Renal cortex interstitium (tissue), 11 donors: ENCODE results near the gene BLID. TPM values are rescaled to one million over a fixed set of nuclear protein-coding genes. Genes with fewer than 3 reads are reported as not detected.

ENCODE experiments used
- DNase-seq, 11 donors: peaks; one replicate each; pipeline ENCODE4 v3.0.0-alpha.2; 2013; ENCODE audit warnings: low read depth in 9 of 11, low spot score in 4 of 11; ENCODE audit errors: extremely low read depth in 1 of 11
- polyA plus RNA-seq, 3 donors: library from polyadenylated mRNA; unstranded; fragments of 120-200 nt; gene quantifications; one replicate each; pipeline ENCODE4 v1.2.1, GENCODE V29; 2013; ENCODE audit not compliant: insufficient read length in 3 of 3

The BLID gene
- polyA plus RNA-seq, 3 donors, result not detected

GRCh38 chr11:122145715-122146274, 29.8 kb upstream of the BLID start:
- DNase-seq, result no peak

GRCh38 chr11:122144752-122145151, 28.7 kb upstream of the BLID start:
- DNase-seq, result no peak

GRCh38 chr11:122141725-122142124, 25.7 kb upstream of the BLID start:
- DNase-seq, result no peak

GRCh38 chr11:122140500-122140899, 24.5 kb upstream of the BLID start:
- DNase-seq, result no peak

DNA sequence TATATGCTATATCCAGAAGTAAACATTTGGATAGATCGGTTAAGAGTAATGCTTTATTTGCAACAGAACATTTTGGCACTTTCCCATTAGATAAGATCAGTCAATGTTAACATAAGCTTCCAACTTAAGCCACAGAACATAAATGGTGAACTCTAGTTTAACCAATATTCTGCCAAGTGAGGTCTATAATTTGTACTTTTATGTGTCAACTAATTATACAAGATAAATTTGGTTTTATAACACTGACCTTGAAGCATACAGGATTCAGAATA, 23.5 kb upstream of the BLID start:
- peak in 1 of 11 donors; percentile 17 for DNase-seq

- DNase-seq, result no peak
These were observed 23.0 kb upstream of the BLID start for GRCh38 chr11:122138744-122139594.

GRCh38 chr11:122137078-122137793, 21.2 kb upstream of the BLID start:
- no peak for DNase-seq

- DNase-seq, result no peak
These were observed 15.1 kb upstream of the BLID start for GRCh38 chr11:122131126-122131525.

- DNase-seq, result no peak
These were observed 12.1 kb upstream of the BLID start for GRCh38 chr11:122128146-122128545.

- no peak for DNase-seq
These were observed 11.0 kb upstream of the BLID start for GRCh38 chr11:122127020-122127419.

GRCh38 chr11:122126024-122126688, 10.1 kb upstream of the BLID start:
- DNase-seq, result no peak

- no peak for DNase-seq
These were observed 7.4 kb upstream of the BLID start for GRCh38 chr11:122123263-122123929.

DNA sequence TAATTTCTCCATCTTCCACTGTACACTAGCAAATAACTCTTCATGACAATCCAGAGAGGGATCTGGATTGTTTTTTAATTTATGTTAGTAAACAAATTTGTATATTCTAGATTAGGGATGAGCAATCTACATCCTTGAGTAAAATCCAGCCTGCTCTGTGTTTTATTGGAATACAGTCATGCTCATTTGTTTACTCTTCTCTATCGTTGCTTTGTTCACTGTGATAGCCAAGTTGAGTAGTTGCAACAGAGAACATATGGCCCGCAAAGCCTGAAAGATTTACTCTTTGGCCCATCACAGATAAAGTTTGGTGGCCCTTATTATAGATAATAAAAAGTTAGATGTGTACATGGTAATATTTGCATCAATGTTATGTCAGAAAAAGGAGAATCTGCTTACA, 6.2 kb upstream of the BLID start:
- no peak for DNase-seq

GRCh38 chr11:122120096-122120495, 4.1 kb upstream of the BLID start:
- no peak for DNase-seq

DNA sequence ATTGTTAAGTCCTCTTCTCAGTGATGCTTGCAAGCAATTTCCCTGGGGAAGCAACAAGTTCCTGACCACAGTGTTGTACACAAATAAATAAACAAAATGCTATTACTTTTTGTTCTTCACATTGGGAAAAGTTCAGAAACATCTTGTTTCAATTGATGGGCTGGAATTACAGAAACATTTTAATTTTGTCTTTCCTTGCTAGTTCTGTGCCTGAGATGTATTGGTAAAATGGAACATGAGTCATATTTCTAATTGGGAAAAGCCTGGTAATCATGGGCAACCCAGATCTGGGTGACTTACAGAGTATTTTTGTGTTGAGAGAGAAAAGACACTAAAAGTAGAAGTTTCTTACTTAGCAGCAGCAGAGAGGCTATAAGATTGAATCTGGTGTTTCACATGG, 576 bp upstream of the BLID start:
- no peak for DNase-seq

DNA sequence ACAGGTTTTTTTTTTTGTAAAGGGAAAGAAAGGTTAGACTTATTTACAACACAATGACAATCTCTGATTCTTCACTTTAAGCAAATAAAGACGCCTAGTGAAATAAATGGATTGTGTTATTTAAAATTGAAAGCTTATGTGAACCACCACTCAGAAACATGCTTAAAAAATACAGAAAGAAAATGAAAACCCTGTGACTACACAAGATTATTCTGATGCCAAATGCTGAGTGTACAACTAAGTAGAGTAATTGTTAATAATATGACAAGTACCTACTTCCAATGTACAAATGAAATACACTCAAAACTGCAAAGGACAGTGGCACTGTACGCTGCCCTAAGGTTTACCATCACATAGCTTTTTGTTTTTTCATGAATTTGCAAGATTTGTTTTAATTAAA, 1.0 kb downstream of the BLID start:
- DNase-seq, result no peak

GRCh38 chr11:122113836-122114825, 1.9 kb downstream of the BLID start:
- no peak for DNase-seq
